H9 (cell line): Measurements from ENCODE around the gene TP73. TPM values are rescaled to one million over a fixed set of nuclear protein-coding genes. Genes with fewer than 3 reads are reported as not detected.

ENCODE experiments used
- DNase-seq: peaks from one replicate; pipeline ENCODE4 v3.0.0-alpha.2; 2017
- H2AFZ ChIP-seq: one replicate; pipeline ENCODE4 v1.6.1; 2013; ENCODE audit warnings: mild to moderate bottlenecking, low read length, control low read depth, moderate library complexity
- H2AK5ac ChIP-seq: 2 replicates; pipeline ENCODE4 v1.6.1; 2013; ENCODE audit warnings: low read length, control low read depth, mixed read lengths; ENCODE audit not compliant: insufficient read length
- H2BK120ac ChIP-seq: one replicate; pipeline ENCODE4 v1.6.1; 2013; ENCODE audit warnings: low read depth, mild to moderate bottlenecking, low read length, control low read depth, inconsistent platforms; ENCODE audit not compliant: poor library complexity, severe bottlenecking
- H2BK12ac ChIP-seq: 2 replicates; pipeline ENCODE4 v1.6.1; 2013; ENCODE audit warnings: low read length, control low read depth, mixed read lengths, low read depth; ENCODE audit not compliant: insufficient read length
- H2BK15ac ChIP-seq: 2 replicates; pipeline ENCODE4 v1.6.1; 2013; ENCODE audit warnings: low read depth, low read length, control low read depth
- H2BK20ac ChIP-seq: one replicate; pipeline ENCODE4 v1.6.1; 2013; ENCODE audit warnings: low read depth, mild to moderate bottlenecking, low read length, control low read depth, inconsistent platforms; ENCODE audit not compliant: poor library complexity, severe bottlenecking
- H2BK5ac ChIP-seq: 2 replicates; pipeline ENCODE4 v1.6.1; 2013; ENCODE audit warnings: low read length, control low read depth, mixed read lengths; ENCODE audit not compliant: insufficient read length
- H3K14ac ChIP-seq: 2 replicates; pipeline ENCODE4 v1.6.1; 2013; ENCODE audit warnings: low read length, control low read depth; ENCODE audit not compliant: insufficient read depth
- H3K18ac ChIP-seq: 2 replicates; pipeline ENCODE4 v1.6.1; 2013; ENCODE audit warnings: low read depth, mild to moderate bottlenecking, mixed read lengths, low read length, control low read depth; ENCODE audit not compliant: insufficient read length
- H3K23ac ChIP-seq: 2 replicates; pipeline ENCODE4 v1.6.1; 2013; ENCODE audit warnings: low read length, control low read depth, mixed read lengths, low read depth; ENCODE audit not compliant: insufficient read length
- H3K23me2 ChIP-seq: 2 replicates; pipeline ENCODE4 v1.6.1; 2013; ENCODE audit warnings: low read depth, mild to moderate bottlenecking, mixed read lengths, low read length, control low read depth; ENCODE audit not compliant: insufficient read length, poor library complexity, severe bottlenecking
- H3K27ac ChIP-seq: 2 replicates; pipeline ENCODE4 v1.5.1; 2013; ENCODE audit warnings: low read length, control low read depth, mixed read lengths, low read depth; ENCODE audit not compliant: insufficient read length
- H3K27me3 ChIP-seq: 2 replicates; pipeline ENCODE4 v1.6.1; 2013; ENCODE audit warnings: low read length, control low read depth, inconsistent platforms; ENCODE audit not compliant: insufficient read depth
- H3K4ac ChIP-seq: 2 replicates; pipeline ENCODE4 v1.6.1; 2013; ENCODE audit warnings: low read depth, mild to moderate bottlenecking, control low read depth, inconsistent platforms, low read length, moderate library complexity
- H3K4me1 ChIP-seq: 2 replicates; pipeline ENCODE4 v1.6.1; 2013; ENCODE audit warnings: low read length, control low read depth, inconsistent platforms; ENCODE audit not compliant: insufficient read depth
- H3K4me2 ChIP-seq: 2 replicates; pipeline ENCODE4 v1.6.1; 2013; ENCODE audit warnings: low read length, control low read depth, mixed read lengths; ENCODE audit not compliant: insufficient read length, insufficient read depth
- H3K56ac ChIP-seq: 2 replicates; pipeline ENCODE4 v1.6.1; 2013; ENCODE audit warnings: low read depth, mild to moderate bottlenecking, mixed read lengths, low read length, control low read depth; ENCODE audit not compliant: insufficient read length
- H3K79me1 ChIP-seq: 2 replicates; pipeline ENCODE4 v1.6.1; 2013; ENCODE audit warnings: low read depth, mild to moderate bottlenecking, moderate library complexity, low read length, control low read depth, inconsistent platforms; ENCODE audit not compliant: insufficient read depth, poor library complexity, severe bottlenecking
- H3K79me2 ChIP-seq: 2 replicates; pipeline ENCODE4 v1.6.1; 2013; ENCODE audit warnings: low read length, control low read depth, inconsistent platforms; ENCODE audit not compliant: insufficient read depth
- H3K9ac ChIP-seq: 2 replicates; pipeline ENCODE4 v1.6.1; 2013; ENCODE audit warnings: low read length, control low read depth, mixed read lengths; ENCODE audit not compliant: insufficient read length; ENCODE audit errors: extremely low read depth
- H3K9me3 ChIP-seq: one replicate; pipeline ENCODE4 v1.6.1; 2013; ENCODE audit warnings: low read depth, low read length, inconsistent platforms; ENCODE audit not compliant: control insufficient read depth
- H3T11ph ChIP-seq: one replicate; pipeline ENCODE4 v1.6.1; 2013; ENCODE audit warnings: mild to moderate bottlenecking, low read length, control low read depth, inconsistent platforms
- H4K20me1 ChIP-seq: one replicate; pipeline ENCODE4 v1.6.1; 2013; ENCODE audit not compliant: control insufficient read depth, insufficient read length, insufficient read depth
- H4K5ac ChIP-seq: 2 replicates; pipeline ENCODE4 v1.6.1; 2013; ENCODE audit warnings: low read depth, mild to moderate bottlenecking, mixed read lengths, low read length, control low read depth; ENCODE audit not compliant: insufficient read length
- H4K8ac ChIP-seq: replicated peaks from 2 replicates; pipeline ENCODE4 v1.6.1; 2013; ENCODE audit warnings: low read length, control low read depth, mixed read lengths, low read depth; ENCODE audit not compliant: insufficient read length
- H4K91ac ChIP-seq: 2 replicates; pipeline ENCODE4 v1.6.1; 2013; ENCODE audit warnings: low read depth, mild to moderate bottlenecking, moderate library complexity, mixed read lengths, low read length, control low read depth; ENCODE audit not compliant: insufficient read length
- H3K27ac Mint-ChIP-seq, 3 experiments: 2 replicates in 2 of 3; 3 replicates in 1 of 3; pipeline ENCODE4 v1.8.0; 2020 to 2021; ENCODE audit warnings: mixed read lengths in 3 of 3, mild to moderate bottlenecking in 1 of 3, moderate library complexity in 1 of 3
- H3K27me3 Mint-ChIP-seq: 2 replicates; pipeline ENCODE4 v1.8.0; 2021; ENCODE audit warnings: low read depth, mild to moderate bottlenecking, moderate library complexity, mixed read lengths
- H3K36me3 Mint-ChIP-seq, 3 experiments: 2 replicates in 2 of 3; 3 replicates in 1 of 3; pipeline ENCODE4 v1.8.0; 2020 to 2021; ENCODE audit warnings: low read depth in 3 of 3, mixed read lengths in 3 of 3; ENCODE audit not compliant: insufficient read depth in 1 of 3
- H3K4me1 Mint-ChIP-seq, 2 experiments: 2 replicates each; pipeline ENCODE4 v1.8.0; 2020; ENCODE audit warnings: mixed read lengths in 2 of 2
- H3K4me3 Mint-ChIP-seq, 2 experiments: 2 replicates in 1 of 2; 3 replicates in 1 of 2; pipeline ENCODE4 v1.8.0; 2020 to 2021; ENCODE audit warnings: mild to moderate bottlenecking in 2 of 2, mixed read lengths in 2 of 2, moderate library complexity in 1 of 2
- H3K9me3 Mint-ChIP-seq, 2 experiments: 2 replicates in 1 of 2; 3 replicates in 1 of 2; pipeline ENCODE4 v1.8.0; 2020; ENCODE audit warnings: mild to moderate bottlenecking in 2 of 2, mixed read lengths in 2 of 2, moderate library complexity in 1 of 2
- CTCF ChIP-seq: fragments of 200-600 bp; sonication (generic); conservative IDR thresholded peaks from 3 replicates; pipeline ENCODE4 v1.8.0; 2021; ENCODE audit warnings: antibody characterized with exemption, mild to moderate bottlenecking
- WGBS: extraction: QIAGEN DNeasy Blood & Tissue Kit; methylation state at CpG from one replicate; pipeline ENCODE4 v1.1.7; 2013; ENCODE audit warnings: missing lambda C conversion rate, low lambda C conversion rate, mixed read lengths; ENCODE audit not compliant: insufficient read length; ENCODE audit errors: extremely low coverage; 5-methylcytosine and 5-hydroxymethylcytosine counted together
- total RNA-seq: library from RNA; stranded (reverse); gene quantifications from 2 replicates; pipeline ENCODE4 v1.2.1, GENCODE V29; 2021

The TP73 gene
- total RNA-seq, 1 experiment from 2014 or later, result 4.7 TPM

- no peak overlapping the region for H2AK5ac ChIP-seq
- H4K91ac ChIP-seq, result no peak overlapping the region
- H3K23me2 ChIP-seq, result no peaks in the 10 kb centered on the region
- H3K9me3 Mint-ChIP-seq, result no peaks in the 10 kb centered on the region
- no peaks in the 10 kb centered on the region for H3K79me2 ChIP-seq
- H2BK20ac ChIP-seq, result no peak overlapping the region
- no peak overlapping the region for H2BK12ac ChIP-seq
- no peaks in the 10 kb centered on the region for H4K20me1 ChIP-seq
- H2BK120ac ChIP-seq, result no peak overlapping the region
- no peak overlapping the region for H3K9ac ChIP-seq
- no peak overlapping the region for H4K8ac ChIP-seq
- H3T11ph ChIP-seq, result no peak overlapping the region
- H3K36me3 Mint-ChIP-seq, result no peaks in the 10 kb centered on the region
- H3K14ac ChIP-seq, result no peak overlapping the region
- TF ChIP-seq CTCF, result no peak
- WGBS, result no CpG with 5 or more reads among the region's 3 CpGs
- no peak overlapping the region for H3K4ac ChIP-seq
- H3K79me1 ChIP-seq, result no peaks in the 10 kb centered on the region
- H3K27ac ChIP-seq, result no peak overlapping the region
- no peak overlapping the region for H3K4me2 ChIP-seq
- no peaks in the 10 kb centered on the region; the same call in 1 of the 2 replicates for H3K4me1 ChIP-seq
- H3K56ac ChIP-seq, result no peak overlapping the region
- no peak for DNase-seq
- no peak overlapping the region for H4K5ac ChIP-seq
- H2BK5ac ChIP-seq, result no peak overlapping the region
- peaks cover 2 to 9% of the 10 kb centered on the region in 2 experiments; a peak in 3 of 4 replicates for H3K4me1 Mint-ChIP-seq
- H3K4me3 Mint-ChIP-seq, result no peak overlapping the region
- no peak overlapping the region for H3K23ac ChIP-seq
- H3K9me3 ChIP-seq, result no peaks in the 10 kb centered on the region
- H3K18ac ChIP-seq, result no peak overlapping the region
- H3K27ac Mint-ChIP-seq, result no peak overlapping the region
- H2AFZ ChIP-seq, result no peak overlapping the region
- peaks cover 10% of the 10 kb centered on the region for H3K27me3 Mint-ChIP-seq
- no peaks in the 10 kb centered on the region for H3K27me3 ChIP-seq
- no peak overlapping the region for H2BK15ac ChIP-seq
Measured at GRCh38 chr1:3722846-3723245, 70.5 kb downstream of the TP73 start.
